Activated CD8-positive, alpha-beta memory T cell treated with anti-CD3 and anti-CD28 coated beads, Interleukin-2, amount 50 U/mL, for 24 hours (primary cell): Measurements from ENCODE around the gene HHIPL1.

Source experiments
- DNase-seq: peaks from one replicate; pipeline ENCODE4 v3.0.0-alpha.2; 2020; ENCODE audit errors: extremely low read depth

HHIPL1 gene

GRCh38 chr14:99644723-99645544 is at the start of gene HHIPL1:
Gene HHIPL1, plus strand, starts transcription at chr14:99645129. Its CDS starts 79 bp downstream, at chr14:99645208.
- no peak for DNase-seq

GRCh38 chr14:99595524-99595923 is 49.4 kb upstream of the HHIPL1 start:
- DNase-seq, result no peak

- no peak for DNase-seq
These were observed 48.8 kb upstream of the HHIPL1 start for GRCh38 chr14:99596071-99596627.

- no peak for DNase-seq
These were observed 48.2 kb upstream of the HHIPL1 start for GRCh38 chr14:99596772-99597171.

GRCh38 chr14:99597911-99598600 is 46.9 kb upstream of the HHIPL1 start:
- DNase-seq, result no peak

- no peak for DNase-seq
These were observed 46.2 kb upstream of the HHIPL1 start for GRCh38 chr14:99598774-99599173.

GRCh38 chr14:99599393-99599792 is 45.5 kb upstream of the HHIPL1 start:
- DNase-seq, result no peak

- no peak for DNase-seq
These were observed 44.6 kb upstream of the HHIPL1 start for GRCh38 chr14:99600232-99600888.

GRCh38 chr14:99601361-99601831 is 43.5 kb upstream of the HHIPL1 start:
- DNase-seq, result no peak

- no peak for DNase-seq
These were observed 42.7 kb upstream of the HHIPL1 start for GRCh38 chr14:99602054-99602787.

GRCh38 chr14:99602788-99603415 is 42.0 kb upstream of the HHIPL1 start:
- DNase-seq, result no peak

- DNase-seq, result no peak
These were observed 41.3 kb upstream of the HHIPL1 start, which contains the start of gene CCDC85C for GRCh38 chr14:99603471-99604277. Gene CCDC85C, minus strand, starts transcription at chr14:99604207. Its CDS starts 248 bp downstream, at chr14:99603959.

- DNase-seq, result peak; percentile 65
These were observed 40.6 kb upstream of the HHIPL1 start for GRCh38 chr14:99604278-99604765.

- DNase-seq, result no peak
These were observed 40.1 kb upstream of the HHIPL1 start for GRCh38 chr14:99604766-99605298.

- peak; percentile 32 for DNase-seq
These were observed 39.5 kb upstream of the HHIPL1 start for GRCh38 chr14:99605299-99605961.

GRCh38 chr14:99606359-99606758 is 38.6 kb upstream of the HHIPL1 start:
- no peak for DNase-seq

GRCh38 chr14:99608591-99608990 is 36.3 kb upstream of the HHIPL1 start:
- DNase-seq, result no peak

GRCh38 chr14:99609245-99610170 is 35.4 kb upstream of the HHIPL1 start:
- no peak for DNase-seq
